Prostate gland (tissue), 2 donors: ENCODE results near the gene CRYGB. TPM values are rescaled to one million over a fixed set of nuclear protein-coding genes. Genes with fewer than 3 reads are reported as not detected.

ENCODE experiments used
- DNase-seq: peaks from one replicate; pipeline ENCODE4 v3.0.0-alpha.2; 2019; ENCODE audit warnings: low spot score
- H3K27ac ChIP-seq, 2 donors: fragments of 200-600 bp; sonication (generic); 2 replicates each; pipeline ENCODE4 v1.5.1; 2017 to 2019
- H3K27me3 ChIP-seq: fragments of 200-600 bp; sonication (generic); replicated peaks from 2 replicates; pipeline ENCODE4 v1.5.1; 2019; ENCODE audit not compliant: insufficient read depth
- H3K36me3 ChIP-seq, 2 donors: fragments of 200-600 bp; sonication (generic); 1 replicate in 1 of 2; 2 replicates in 1 of 2; pipeline versions ENCODE4 v1.5.1 to v1.8.1; 2017 to 2019
- H3K4me1 ChIP-seq: fragments of 200-600 bp; sonication (generic); replicated peaks from 2 replicates; pipeline ENCODE4 v1.5.1; 2019
- H3K4me3 ChIP-seq, 2 donors: fragments of 200-600 bp; sonication (generic); 2 replicates each; pipeline ENCODE4 v1.5.1; 2017 to 2019
- H3K9me3 ChIP-seq: fragments of 200-600 bp; sonication (generic); 2 replicates; pipeline ENCODE4 v1.5.1; 2017
- POLR2A ChIP-seq: fragments of 450-650 bp; IDR thresholded peaks from one replicate; pipeline ENCODE4 v1.6.1; 2016; ENCODE audit warnings: antibody characterized with exemption, mild to moderate bottlenecking
- POLR2AphosphoS5 ChIP-seq: sonication (generic); formaldehyde crosslinking; IDR thresholded peaks from one replicate; pipeline ENCODE4 v1.6.1; 2017; ENCODE audit warnings: antibody characterized with exemption
- WGBS: methylation state at CpG from one replicate; pipeline ENCODE4 v1.1.5; 2018; 5-methylcytosine and 5-hydroxymethylcytosine counted together
- intact Hi-C: fragments of 100-400 bp; cut with DNase I; formaldehyde crosslinking; loops from one replicate; pipeline ENCODE4 v1.14.2; 2022
- total RNA-seq, 2 donors: library from RNA; depleted of rRNA; stranded (reverse); fragments of >200 nt; gene quantifications; one replicate each; pipeline ENCODE4 v1.1.0, GENCODE V29; 2016
- TF ChIP-seq, protein P1 (sequence below), 4 experiments: fragments of 200-600 bp in 2 of 4; fragments of 450-650 bp in 2 of 4; sonication (generic) in 2 of 4; IDR thresholded peaks; 1 replicate in 3 of 4; 2 replicates in 1 of 4; pipeline ENCODE4 v1.5.1; 2016 to 2019; ENCODE audit warnings: antibody characterized with exemption in 4 of 4, mild to moderate bottlenecking in 2 of 4, moderate library complexity in 2 of 4

Gene CRYGB
- total RNA-seq, 2 donors from 2014 or later, result not detected

DNA sequence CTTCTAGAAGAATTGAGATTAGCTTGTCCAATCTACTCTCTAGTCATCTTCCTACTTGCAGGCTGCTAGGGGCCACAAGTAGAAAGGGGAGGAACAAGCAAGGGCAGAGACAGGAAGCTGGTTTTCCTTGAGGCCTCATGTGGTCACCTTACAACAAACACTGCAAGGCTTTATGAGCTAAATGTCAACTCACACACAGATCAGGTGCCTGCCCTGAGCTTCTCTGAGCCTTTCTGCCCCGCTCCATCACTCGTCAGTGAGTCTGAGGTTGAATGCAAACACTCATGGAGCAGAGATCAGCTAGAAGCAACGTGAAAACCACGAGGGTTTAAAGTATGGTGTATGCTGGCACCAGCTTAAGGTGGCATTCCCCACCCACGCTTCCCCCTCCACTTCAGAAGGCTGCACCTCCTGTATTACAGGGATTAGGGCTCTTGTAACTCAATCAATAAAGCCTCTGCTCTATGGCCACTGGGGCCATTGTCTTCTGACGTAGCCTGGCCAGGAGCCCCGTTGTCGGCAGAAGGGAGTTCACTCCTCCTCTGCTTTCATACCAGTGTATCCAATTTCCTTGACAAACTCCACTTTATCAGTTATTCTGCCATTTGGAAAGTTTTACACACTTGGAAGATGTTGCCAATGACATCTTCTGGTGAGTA lies 10.9 kb downstream of the CRYGB start:
- Histone ChIP-seq H3K4me3 (no peak overlapping the region), H3K27me3 (no peaks in the 10 kb centered on the region), H3K9me3 (no peaks in the 10 kb centered on the region), H3K27ac (no peak overlapping the region), H3K36me3 (no peaks in the 10 kb centered on the region), H3K4me1 (no peaks in the 10 kb centered on the region)
- WGBS, result 45% methylated on average over 7 of the region's 8 CpGs
- intact Hi-C loops, result no loop called here
- no peak for DNase-seq
- no peak for TF ChIP-seq POLR2A
- TF ChIP-seq, protein P1, sequence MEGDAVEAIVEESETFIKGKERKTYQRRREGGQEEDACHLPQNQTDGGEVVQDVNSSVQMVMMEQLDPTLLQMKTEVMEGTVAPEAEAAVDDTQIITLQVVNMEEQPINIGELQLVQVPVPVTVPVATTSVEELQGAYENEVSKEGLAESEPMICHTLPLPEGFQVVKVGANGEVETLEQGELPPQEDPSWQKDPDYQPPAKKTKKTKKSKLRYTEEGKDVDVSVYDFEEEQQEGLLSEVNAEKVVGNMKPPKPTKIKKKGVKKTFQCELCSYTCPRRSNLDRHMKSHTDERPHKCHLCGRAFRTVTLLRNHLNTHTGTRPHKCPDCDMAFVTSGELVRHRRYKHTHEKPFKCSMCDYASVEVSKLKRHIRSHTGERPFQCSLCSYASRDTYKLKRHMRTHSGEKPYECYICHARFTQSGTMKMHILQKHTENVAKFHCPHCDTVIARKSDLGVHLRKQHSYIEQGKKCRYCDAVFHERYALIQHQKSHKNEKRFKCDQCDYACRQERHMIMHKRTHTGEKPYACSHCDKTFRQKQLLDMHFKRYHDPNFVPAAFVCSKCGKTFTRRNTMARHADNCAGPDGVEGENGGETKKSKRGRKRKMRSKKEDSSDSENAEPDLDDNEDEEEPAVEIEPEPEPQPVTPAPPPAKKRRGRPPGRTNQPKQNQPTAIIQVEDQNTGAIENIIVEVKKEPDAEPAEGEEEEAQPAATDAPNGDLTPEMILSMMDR (IDR thresholded peaks at IDR 0.05), result no peak
- no peak for TF ChIP-seq POLR2AphosphoS5

DNA sequence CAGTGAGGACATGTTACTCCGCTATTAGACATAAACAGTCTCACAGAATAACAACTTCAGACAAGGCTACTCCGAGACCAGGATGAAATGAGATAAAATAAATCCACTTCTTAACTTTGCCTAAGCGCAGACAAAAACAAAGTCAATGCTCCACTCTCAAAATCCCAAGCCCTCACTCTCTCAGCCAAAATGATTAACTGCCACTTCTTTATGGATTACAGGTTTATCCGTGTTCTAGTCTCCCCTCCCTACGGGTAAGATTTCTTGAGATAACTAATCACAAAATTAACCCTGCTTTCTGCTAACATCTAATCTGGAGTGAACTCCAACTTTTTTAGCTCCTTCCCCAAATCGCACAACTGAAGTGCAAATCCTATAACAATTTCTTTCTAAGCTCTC lies 15.2 kb downstream of the CRYGB start:
- TF ChIP-seq POLR2A, result no peak
- TF ChIP-seq, protein P1 (IDR thresholded peaks at IDR 0.05), result no peak
- TF ChIP-seq POLR2AphosphoS5, result no peak
- DNase-seq, result no peak
- no peaks in the 10 kb centered on the region for H3K27me3 ChIP-seq
- no peaks in the 10 kb centered on the region for H3K9me3 ChIP-seq
- H3K36me3 ChIP-seq, result no peaks in the 10 kb centered on the region
- WGBS, result 59% methylated on average over 6 of the region's 6 CpGs
- no peak overlapping the region for H3K27ac ChIP-seq
- H3K4me3 ChIP-seq, result no peak overlapping the region
- intact Hi-C loops, result no loop called here
- H3K4me1 ChIP-seq, result no peaks in the 10 kb centered on the region

DNA sequence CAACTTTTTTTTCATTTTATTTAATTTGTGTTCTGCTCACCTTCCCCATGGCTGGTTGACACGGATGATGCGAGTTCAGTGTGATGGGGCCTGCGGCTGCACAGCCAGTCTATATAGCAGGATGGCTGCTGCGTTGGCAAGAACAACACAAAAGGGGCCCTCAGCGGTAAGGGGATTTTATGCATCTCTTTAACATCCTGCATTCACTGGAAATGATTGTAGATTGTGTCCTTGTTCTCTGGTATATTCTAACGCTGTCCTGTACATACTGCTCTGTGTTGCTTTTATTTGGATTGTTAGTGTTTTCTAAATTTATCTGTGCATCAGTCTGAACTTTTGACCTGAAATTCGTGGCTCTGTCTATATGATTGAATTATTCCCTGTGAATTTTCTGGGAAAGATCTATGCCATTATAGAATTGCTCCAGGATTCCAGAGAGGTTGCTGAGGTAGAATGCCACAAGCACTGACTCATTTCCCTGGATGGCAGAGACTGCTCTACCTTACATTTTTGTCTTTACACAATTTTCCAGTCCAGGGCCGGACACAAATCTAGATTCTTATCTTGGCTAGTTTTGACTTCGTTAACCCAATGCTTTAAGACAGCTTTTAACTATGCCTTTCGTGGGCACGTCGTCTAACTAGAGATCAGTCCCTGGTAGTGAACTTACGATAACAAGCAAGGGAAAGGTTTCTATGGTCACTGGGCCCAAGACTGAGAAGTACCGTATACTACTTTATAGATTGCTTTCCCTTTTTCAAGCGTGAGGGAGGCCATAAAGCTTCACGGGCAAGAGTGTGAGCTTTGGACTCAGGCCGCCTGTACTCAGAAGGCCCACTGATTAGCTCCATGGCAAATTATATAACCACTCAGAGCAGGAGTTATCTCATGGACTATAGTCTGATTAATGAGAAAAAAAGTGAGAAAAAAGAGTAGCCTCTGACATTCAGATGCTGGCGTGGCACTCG lies 15.9 kb downstream of the CRYGB start, which contains the start of gene CRYGC:
TSS of gene CRYGC (minus strand) at position 85 of the 968 bp plus-strand sequence. CDS start at position 49, 36 bp downstream.
- WGBS, result 63% methylated on average over 19 of the region's 19 CpGs
- Histone ChIP-seq H3K4me3 (no peak within 1 kb of the TSS), H3K4me1 (no peaks in the 10 kb centered on the region), H3K27ac (no peak within 1 kb of the TSS), H3K9me3 (no peaks in the 10 kb centered on the region), H3K27me3 (no peaks in the 10 kb centered on the region), H3K36me3 (no peaks in the 10 kb centered on the region)
- intact Hi-C loops, result no loop called here
- no peak for DNase-seq
- TF ChIP-seq POLR2A (no peak), POLR2AphosphoS5 (no peak)
- TF ChIP-seq, protein P1 (IDR thresholded peaks at IDR 0.05), result no peak

DNA sequence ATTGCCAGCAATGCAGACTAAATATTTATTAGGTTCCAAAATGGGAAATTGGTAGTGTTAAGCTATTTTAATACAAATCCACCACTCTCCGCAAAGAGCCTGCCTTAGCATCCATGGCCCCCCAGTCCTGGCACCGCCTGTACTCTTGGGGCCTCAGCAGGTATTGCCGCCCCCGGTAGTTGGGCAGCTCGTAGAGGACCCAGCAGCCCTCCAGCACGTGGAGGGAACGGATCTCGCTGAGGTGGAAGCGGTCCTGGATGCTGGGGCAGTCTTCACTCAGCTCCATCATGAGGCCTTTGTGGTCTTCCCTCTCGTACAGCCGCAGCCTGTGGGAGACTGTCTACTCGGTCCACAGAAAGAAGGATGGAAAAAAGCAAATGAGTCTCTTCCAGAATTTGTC lies 17.8 kb downstream of the CRYGB start:
- Histone ChIP-seq H3K36me3 (no peaks in the 10 kb centered on the region), H3K4me3 (no peak overlapping the region), H3K27me3 (peaks cover 2% of the 10 kb centered on the region), H3K9me3 (no peaks in the 10 kb centered on the region), H3K4me1 (no peaks in the 10 kb centered on the region), H3K27ac (no peak overlapping the region)
- DNase-seq, result no peak
- TF ChIP-seq POLR2A, result no peak
- TF ChIP-seq, protein P1 (IDR thresholded peaks at IDR 0.05), result no peak
- TF ChIP-seq POLR2AphosphoS5, result no peak
- intact Hi-C loops, result no loop called here
- 96% methylated on average over 12 of the region's 12 CpGs for WGBS
